Dermis microvascular lymphatic vessel endothelial cell (primary cell): ENCODE measurements around the gene RBM33. TPM values are rescaled to one million over a fixed set of nuclear protein-coding genes. Genes with fewer than 3 reads are reported as not detected.

Experiments
- DNase-seq, 2 donors: peaks; one replicate each; pipeline versions ENCODE4 v3.0.0 to v3.0.0-alpha.2; 2010; ENCODE audit warnings: low read depth in 2 of 2
- total RNA-seq: library from RNA; depleted of rRNA; stranded (reverse); fragments of >200 nt; gene quantifications from 2 replicates; pipeline ENCODE4 v1.2.1, GENCODE V29; 2014

The RBM33 gene
- total RNA-seq, 1 donor from 2014 or later = 12.8 TPM

DNA sequence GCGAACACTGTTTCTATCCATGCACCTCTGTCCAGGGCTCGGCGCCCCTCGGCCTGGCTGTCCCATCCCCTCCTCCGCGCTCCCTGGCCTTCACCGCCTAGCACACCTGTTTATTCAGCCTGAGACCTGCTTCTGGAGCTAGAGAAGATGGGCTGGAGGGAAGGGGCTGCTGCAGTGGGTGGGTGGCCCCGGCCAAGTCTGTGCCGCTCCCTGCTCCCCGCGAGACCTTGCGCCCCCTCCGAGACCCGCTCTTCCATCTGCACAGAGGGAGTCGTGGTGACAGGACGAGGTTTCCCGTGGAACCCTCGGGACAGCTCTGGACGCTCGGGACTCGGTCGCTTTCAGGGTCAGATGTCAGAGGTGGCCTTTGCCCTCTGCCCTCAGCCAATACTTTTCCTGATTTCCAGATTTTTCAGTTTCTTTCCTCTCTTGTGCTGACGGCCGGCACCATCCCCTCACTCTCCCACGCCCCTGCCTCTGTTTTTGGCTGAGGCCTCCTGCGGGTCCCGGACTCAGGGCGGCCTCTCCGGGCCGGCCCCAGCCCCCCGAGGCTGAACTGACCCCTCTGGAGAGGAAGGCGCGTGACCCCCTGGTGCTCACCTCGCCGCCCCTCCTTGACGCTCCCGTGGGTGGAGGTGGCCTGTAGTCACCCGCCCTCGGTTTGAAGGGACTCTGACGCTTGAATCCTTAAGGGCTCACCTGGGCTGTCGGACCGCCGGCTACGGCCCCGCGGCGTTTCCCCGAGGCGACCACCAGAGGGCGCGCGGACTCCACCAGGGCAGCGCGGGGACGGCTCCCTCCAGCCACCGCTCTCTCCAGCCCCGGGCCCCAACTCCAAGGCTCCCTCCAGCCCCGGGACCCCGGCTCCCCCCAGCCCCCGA is 152.2 kb downstream of the RBM33 start:
- peak in 1 of 2 donors; percentile 49 for DNase-seq

DNA sequence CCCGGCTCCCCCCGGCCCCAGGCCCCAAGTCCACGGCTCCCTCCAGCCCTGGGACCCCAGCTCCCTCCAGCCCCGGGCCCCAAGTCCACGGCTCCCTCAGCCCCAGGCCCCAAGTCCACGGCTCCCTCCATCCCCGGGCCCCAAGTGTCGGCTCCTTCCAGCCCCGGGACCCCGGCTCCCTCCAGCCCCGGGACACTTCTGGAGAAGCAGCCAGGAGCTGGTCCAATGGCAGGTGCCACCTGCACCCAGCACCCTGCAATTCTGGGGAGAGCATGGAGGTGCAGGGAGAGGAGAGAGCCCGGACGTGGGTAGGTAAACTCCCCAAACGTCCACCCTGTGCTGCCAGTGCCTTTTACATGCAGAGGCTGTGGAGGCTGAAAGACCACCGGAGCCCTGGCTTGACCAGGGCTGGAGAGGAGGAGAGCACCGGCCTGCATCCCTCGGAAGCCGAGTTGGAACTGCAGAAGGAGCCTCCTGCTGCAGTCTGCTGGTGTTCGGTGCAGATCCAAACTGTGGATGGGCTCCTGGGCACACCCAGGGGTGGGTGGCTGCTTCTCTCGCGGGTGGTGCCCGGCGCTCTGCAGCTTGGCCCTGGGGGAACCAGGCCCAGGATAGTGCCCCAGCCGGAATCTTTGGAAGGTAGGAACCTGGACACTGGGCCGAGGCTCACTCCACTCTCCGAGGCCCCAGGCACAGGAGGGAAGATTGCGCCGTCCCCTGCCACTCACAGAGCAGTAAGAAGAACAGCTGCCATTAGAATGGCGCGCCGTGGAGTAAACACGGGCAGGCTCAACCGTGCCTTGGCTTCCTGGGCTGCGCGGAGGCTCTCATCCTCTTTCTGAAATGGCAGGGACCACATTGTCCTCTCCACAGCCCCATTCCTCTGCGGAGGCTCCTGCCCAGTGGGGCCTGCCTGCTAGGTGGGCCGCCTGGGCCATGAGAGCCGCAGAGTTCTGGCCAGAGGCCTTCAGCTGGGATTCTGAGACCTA is 153.1 kb downstream of the RBM33 start:
- no peak for DNase-seq

DNA sequence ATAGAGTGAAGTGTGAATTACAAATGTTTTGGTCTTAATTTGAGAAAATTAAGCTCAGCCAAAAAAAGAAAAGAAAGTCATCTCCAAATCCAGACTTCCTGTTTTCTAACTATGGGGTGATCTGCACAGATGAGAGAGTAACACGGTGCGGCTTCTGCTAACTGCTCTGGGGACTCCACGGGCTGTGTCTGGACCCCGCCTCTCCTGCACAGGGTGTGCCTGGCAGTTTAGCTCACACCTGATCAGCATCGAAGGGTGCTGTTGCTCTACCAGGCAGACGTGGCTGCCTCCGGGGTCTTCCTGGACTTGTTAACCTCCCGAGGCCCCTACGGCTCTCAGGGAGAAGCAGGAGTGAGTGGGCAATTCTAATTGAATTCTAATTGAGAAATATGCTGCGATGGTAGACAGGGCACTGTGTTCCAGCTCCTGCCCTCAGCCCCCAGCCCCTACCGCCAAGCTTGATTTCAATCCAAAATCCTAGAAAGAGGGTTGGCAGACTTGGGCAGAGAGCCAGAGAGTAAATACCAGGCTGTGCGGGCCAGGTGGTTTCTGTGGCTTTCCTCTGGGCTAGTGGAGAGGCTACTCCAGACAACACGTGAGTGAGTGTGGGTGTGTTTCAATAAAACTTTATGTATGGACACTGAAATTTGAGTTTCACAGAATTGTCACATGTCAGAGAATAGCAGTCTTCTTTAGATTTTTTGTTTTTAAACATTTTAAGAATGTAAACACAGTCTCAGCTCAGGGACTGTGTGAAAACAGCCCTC is 154.4 kb downstream of the RBM33 start:
- no peak for DNase-seq

DNA sequence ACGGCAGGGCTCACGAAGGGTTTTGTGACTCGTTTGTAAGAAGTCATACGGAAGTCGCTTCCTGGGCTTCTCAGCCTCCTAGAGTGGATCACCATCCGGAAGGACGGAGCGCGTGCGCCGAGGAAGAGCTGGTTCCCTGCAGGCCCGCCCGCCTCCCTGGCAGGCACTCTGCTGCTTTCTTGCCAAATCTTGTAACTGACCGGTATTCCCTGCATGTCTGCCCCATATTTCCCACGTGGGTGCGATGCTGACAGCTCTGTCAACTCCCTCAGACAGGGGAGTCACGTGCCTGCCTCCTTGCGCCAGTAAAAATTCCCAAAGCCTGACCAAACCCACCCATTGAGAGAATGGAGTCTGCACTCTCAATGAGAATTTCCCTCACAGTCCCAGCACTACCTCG is 155.1 kb downstream of the RBM33 start:
- no peak for DNase-seq

DNA sequence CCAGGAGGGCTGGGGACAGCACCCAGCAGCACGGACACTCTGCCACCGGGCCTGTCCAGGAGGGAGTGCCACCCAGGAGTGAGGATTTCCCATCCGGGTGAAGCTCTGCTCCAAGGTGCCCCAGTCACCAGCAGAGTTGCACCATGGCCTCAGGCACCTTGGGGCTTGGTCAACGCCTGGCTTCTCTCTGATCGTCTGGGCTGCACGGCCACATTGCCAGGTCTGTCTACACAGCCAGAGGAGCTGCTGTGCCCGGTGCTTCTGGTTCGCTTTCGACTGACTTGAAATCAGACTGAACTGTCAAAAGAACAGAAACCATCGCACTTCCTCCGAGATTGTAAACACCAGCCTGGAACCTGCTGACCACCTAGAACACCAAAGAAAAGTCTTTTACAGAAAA is 155.8 kb downstream of the RBM33 start:
- DNase-seq = no peak

DNA sequence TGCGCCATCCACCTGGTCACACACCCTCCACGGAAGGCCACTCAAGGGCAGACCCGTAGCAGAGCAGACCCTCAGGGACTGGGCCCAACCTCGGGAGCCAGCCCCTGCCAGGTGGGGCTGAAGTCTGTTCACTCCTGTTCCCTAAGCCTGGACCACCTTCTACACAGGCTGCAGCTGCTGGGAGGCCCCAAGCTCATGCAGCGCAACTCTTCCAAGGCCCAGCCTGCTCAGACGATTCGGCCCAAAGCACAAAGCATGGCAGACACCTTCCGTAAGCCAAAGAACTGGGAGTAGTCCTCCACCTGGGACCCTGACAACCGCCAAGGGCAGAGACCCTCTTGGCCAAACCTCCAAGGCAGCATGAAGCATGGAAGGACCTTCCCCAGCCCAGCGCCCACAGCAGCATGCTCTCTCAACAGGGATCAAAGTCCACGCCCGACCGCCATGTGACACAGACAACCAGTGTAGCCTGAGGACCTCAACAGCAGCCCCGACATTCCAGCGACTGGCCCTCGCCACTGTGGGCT is 156.3 kb downstream of the RBM33 start:
- DNase-seq = no peak

DNA sequence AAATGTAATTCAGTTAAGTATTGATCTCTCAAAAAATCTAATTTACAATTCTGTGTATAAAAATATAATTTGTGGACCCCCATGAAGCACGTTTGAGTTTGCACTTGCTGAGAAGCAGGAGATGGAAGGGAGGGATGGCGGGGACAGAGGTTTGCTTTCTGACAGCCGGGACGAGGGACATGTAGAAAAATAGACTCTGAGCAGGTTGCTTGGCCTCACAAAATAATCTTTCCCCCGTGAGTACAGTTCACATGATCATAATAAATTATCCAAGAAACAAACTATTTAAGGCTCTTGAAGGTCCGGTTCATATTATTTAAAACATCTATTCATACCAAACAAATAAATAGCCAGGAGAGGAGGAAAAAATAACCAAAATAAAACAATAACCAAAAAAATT is 157.8 kb downstream of the RBM33 start:
- no peak for DNase-seq

DNA sequence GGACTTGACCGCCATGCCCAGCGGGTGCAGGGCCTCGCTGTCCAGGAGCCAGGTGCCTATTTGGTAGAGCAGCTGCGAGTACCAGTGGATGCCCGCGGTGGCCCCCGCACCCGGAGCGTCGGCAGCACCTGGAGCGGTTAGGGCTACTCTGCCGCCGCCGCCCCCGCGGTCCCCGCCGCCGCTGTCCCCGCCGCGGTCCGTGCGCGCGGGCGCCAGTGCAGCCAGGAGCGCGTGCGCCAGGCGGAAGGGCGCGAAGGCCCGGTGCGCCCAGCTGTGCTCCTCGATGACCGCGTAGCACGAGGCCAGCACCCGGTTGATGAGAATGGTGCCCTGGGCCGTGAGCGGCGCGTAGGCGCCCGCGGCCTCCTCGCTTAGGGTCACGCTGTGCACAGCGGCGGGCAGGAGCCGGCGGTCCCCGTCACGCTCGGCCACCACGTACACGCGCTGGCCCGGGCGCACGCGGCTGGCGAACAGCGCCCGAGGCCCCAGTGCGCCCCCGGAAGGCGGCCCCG is 158.5 kb downstream of the RBM33 start:
- no peak for DNase-seq

DNA sequence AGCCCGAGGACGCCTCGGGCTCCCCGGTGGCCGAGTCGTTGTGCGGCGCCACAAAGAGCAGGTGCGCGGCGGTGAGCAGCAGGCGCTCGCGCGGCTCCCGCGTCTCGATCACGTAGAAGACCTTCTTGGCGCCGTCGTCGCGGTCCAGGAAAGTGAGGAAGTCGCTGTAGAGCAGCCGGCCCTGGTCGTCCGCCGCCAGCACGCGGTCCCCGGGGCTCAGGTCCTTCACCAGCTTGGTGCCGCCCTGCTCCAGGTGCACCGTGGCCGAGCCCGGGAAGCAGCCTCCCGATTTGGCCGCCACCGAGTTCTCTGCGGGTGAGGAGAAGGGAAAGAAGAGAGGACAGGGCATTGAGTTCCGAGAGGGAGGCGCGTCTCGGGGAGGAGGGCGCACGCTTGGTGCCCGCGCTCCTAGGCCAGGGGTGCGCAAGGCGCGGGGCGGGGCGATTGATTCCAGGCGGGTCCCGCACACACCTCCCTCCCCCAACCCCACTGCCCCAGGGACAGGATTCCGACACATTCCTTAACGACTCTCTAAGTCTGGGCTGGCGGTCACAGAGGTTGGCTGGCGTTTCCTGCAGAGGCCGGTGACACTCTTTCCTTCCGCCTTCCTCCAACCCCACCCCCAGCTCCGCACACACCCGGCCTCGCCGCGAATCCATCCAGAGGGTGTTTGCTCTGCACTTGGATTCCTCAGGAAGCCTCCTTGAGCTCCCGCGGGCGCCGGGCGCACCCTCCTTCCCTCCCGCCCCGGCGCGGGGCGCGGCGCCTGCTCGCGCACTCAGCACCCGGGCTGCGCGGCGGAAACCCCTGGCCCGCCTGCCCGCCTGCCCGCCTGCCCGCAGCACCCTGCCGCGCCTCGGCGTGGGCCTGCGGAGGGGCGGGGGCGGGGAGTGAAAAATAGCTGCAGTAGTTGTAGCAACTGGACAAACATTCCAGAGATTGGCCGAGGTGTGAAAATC is 159.2 kb downstream of the RBM33 start:
- DNase-seq = no peak

DNA sequence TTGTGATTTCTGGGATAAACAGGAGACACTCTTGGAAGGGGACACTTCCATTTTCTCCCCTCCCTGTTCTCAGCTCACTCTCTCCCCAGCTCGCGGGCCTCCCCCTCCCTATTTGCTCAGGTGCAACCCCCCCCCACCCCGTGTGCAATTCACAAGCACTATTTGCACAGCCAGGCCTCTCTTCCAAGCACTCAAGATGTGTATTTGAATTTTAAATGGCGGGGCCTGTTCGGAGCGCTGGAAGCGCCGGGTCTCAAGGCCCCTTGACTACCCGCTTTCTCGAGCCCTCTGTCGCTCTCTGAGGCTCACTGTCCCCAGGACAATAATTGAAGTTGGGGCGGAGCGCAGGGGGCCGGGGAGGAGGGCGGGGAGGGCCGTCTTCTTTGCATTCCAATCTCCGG is 160.0 kb downstream of the RBM33 start:
- no peak for DNase-seq

DNA sequence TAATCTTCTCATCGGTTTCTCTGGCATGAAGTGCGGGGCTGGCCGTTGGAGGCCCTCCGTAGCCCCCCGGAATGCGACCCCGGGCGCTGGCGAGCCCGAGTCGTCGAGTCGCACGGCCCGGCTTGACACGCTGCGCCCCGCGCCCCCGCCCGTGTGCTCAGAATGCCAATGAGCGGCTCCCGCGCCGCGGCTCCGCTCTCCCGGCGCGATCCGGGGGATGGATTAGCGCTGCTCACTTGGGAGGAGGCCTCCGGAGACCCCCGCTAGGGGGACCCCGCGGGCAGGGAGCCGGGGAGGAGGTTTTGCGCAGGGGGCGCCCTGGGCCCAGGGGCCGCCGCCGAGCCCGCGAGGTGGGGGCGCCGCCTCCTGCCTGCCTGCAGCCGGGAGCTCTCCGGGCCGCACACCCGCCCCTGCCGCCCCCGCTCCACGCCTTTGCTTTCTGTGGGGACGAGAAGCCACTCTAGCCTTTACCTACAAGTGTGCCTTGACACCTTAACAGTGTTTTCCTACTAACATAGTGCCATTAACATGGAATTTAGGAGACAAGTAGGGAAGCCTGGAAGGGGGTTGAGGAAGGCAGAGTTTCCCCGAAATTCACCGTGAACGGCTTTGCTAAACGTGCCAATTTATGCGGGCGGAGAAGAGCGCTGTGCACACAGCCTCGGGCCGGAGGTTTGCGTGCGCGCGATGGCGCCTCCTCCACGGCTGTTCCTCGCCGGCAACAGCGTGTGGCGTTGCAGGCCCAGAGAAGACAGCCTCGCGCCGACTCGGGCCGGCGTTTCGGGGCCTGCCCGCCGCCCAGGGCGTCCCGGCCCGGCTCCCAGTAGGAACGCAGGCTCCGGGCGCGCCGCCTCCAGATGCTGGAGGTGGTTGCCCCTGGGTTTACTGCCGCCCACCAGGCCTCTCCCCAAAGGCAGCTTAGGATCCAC is 160.7 kb downstream of the RBM33 start:
- DNase-seq = peak; percentile 43 to 78

DNA sequence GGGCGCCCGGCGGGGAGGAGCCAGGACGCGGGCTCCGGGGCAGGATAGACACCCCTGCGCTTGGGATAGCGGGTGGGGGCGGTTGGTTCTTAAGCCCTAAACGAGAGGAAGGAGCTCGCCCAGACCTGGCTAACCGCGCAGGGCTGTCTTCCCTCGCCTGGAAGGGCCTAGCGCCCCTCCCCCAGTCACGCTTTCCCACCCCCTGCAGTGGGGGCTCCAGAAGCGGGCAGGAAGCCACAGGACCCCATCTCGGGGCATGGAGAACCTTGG is 161.3 kb downstream of the RBM33 start:
- no peak for DNase-seq

DNA sequence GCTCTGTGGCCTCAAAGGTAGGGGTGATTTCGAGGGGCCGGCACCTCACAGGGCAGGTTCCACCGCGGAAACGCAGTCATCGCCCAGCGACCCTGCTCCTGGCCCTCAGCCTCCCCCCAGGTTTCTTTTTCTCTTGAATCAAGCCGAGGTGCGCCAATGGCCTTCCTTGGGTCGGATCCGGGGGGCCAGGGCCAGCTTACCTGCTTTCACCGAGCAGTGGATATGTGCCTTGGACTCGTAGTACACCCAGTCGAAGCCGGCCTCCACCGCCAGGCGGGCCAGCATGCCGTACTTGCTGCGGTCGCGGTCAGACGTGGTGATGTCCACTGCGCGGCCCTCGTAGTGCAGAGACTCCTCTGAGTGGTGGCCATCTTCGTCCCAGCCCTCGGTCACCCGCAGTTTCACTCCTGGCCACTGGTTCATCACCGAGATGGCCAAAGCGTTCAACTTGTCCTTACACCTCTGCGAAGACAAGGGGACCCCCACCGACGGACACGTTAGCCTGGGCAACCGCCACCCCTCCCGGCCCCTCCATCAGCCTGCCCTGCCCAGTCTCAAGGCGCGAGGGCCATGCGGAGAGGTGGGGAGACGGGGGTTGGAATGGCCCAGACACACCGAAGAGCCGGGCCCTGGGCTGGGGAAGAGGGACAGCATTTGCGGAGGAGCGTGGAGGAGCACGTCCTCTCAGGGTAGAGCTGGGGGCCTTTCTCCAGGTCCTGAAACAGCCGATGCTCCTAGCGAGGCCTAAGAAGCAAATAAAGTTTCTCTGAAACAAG is 161.8 kb downstream of the RBM33 start:
- no peak for DNase-seq

DNA sequence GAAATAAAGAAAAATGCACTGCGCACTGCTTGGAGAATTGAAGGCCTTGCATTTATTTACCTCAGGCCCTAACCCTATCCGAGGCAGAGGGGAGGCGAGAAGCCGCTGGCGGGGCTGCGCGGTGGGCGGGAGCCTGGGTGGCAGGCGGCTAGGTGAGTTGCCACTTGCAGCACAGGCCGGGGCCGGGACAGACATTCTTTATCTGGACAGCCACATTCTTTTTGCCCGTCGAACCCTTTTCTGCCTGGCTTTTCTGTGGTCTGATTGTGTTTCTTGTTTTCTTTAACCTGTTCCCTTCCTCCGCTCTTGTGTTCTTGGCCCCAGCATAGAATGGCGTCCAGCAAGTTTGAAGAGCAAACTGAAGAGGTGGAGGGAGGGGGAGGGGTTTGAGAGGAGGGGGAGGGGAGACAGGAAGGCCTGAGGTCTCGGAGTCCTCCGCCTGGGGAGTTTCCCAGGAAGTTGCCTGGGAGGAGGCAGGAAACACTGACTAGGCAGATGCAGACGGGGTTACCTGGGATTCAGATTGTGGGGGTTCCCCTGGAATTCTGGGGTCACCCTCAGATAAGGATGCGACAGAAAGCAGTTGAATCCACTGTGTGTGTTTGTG is 162.7 kb downstream of the RBM33 start:
- DNase-seq = no peak

DNA sequence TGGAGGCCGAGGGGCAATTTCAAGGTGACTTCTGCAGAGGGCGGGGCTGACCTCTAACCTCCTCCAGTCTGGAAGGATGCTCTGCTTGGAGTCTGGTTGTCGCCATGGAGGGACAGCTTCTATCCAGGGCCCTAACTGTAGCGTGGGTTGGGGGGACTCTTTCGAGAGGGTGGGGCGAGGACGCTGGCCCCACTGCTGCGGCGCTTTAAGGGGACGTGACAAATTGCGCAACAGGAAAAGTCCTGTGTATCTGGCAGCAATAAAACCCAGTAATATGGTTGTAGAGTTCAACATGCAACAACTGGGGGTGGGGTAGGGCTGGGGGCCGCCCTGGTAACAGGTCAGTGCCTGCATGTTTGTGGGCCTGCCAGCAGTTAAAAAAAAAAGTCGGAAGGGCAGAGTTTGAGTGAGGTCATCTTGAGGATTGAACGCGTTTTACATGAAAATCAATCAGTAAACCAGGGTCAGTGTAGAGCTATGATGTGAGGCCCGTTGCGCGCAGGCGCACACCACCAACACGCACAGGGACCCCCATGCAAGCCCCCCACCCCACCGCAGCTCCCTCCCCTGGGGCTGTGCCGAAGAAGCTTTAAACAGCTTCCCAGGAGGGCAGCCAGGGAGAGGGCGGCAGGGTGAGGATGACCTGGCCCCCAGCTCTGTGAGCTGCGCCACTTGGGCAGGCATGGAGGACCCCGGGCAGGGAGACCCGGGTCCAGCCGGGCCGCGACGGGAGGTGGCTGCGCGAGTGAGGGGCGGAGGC is 163.5 kb downstream of the RBM33 start:
- peak in 1 of 2 donors; percentile 36 for DNase-seq

DNA sequence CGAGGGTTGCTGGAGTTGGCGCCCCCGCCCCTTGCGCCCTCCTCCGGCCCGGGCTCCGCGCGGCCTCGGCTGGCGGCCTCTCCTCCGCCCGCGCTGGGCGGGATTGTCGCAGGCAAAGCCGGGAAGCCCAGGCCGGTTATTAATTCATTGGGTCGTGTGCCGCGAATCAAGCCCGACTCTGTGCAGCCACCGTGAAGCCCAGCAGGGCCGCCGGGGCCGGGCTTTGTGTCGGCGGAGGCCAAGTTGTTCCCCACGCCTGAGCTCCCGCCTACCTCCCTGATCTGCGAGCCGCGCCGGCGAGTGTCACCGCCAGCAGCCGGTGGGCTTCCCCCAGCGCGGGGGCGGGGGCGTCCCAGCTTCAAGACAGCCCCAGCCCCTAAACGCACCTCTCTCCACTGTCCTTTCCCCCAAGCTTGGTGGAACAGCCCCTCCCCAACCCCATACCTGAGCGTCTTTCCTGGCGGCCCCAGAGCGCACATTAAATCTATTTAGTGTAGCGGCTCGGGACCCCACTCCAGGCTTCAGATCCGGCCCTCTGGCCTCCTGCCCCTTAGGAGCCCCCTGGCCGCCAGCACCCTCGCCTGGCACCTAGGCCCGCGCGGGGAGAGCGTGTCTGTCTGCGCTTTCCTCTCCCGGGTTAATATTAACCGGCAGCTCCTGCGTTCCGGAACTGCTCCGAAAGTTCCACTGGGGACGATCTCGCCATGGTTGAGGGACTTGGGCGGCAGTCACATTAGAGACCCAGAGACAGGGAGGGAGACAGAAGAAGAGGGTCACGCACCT is 164.3 kb downstream of the RBM33 start:
- no peak for DNase-seq
